ENCODE results near the gene RAB24. TPM values are rescaled to one million over a fixed set of nuclear protein-coding genes. Genes with fewer than 3 reads are reported as not detected.

Gene RAB24
- total RNA-seq, 1 experiment from 2014 or later: 40.3 TPM

- Histone ChIP-seq H3K4me2 (ENCODE audit: low read length) (peak overlapping the region; percentile 96), H4K20me1 (ENCODE audit: low read length) (0 out of 2 replicates have a peak, but pooled peaks cover 6% of the 10 kb centered on the region), H3K79me2 (ENCODE audit: low read length) (peaks cover 64% of the 10 kb centered on the region), H3K4me1 (ENCODE audit: insufficient read depth, low read length) (peaks cover 36% of the 10 kb centered on the region), H2AFZ (ENCODE audit: low read length) (no peak overlapping the region), H3F3A (ENCODE audit: low read length, unreplicated experiment) (peaks cover 8% of the 10 kb centered on the region), H3K27ac (ENCODE audit: low read length) (no peak overlapping the region), H3K4me3 (ENCODE audit: low read length) (peak overlapping the region; percentile 93), H3K9me2 (replicated peaks; ENCODE audit: low read length) (no peaks in the 10 kb centered on the region), H3K27me3 (ENCODE audit: low read length) (no peaks in the 10 kb centered on the region), H3K9ac (ENCODE audit: low read length) (no peak overlapping the region), H3K9me3 (ENCODE audit: low read length) (no peaks in the 10 kb centered on the region), H3K36me3 (ENCODE audit: low read depth, low read length) (peaks cover 6% of the 10 kb centered on the region; the same call in 1 of the 2 replicates)
- BruUV-seq (replicated peaks): no TSS peak
- ATAC-seq: no peak
- intact Hi-C loops (cut with micrococcal nuclease): loop anchor here (1.0 kb wide), 1 partner anchor 31 kb away; no protein-coding TSS in a partner anchor
- no peak for DNase-seq
- TF ChIP-seq EZH2phosphoT487 (IDR thresholded peaks at IDR 0.05; ENCODE audit: borderline replicate concordance, low read length) (no peak), EZH2 (IDR thresholded peaks at IDR 0.05; ENCODE audit: low read length, unreplicated experiment) (no peak), CTCF (conservative IDR thresholded peaks at IDR 0.05; ENCODE audit: low read depth, low read length) (no peak)
- ChIA-PET POLR2A (ENCODE audit: unreplicated experiment) (no interaction called here), CTCF (no interaction called here)
Measured at GRCh38 chr5:177349762-177350161, 46.2 kb upstream of the RAB24 start.

GRCh38 chr5:177349362-177349647, 45.8 kb upstream of the RAB24 start:
- ATAC-seq: no peak
- Histone ChIP-seq H3K4me3 (ENCODE audit: low read length) (peak overlapping the region; percentile 93), H3K4me1 (ENCODE audit: insufficient read depth, low read length) (peaks cover 36% of the 10 kb centered on the region), H3K9me2 (replicated peaks; ENCODE audit: low read length) (no peaks in the 10 kb centered on the region), H3K9me3 (ENCODE audit: low read length) (no peaks in the 10 kb centered on the region), H4K20me1 (ENCODE audit: low read length) (0 out of 2 replicates have a peak, but pooled peaks cover 6% of the 10 kb centered on the region), H2AFZ (ENCODE audit: low read length) (no peak overlapping the region), H3K4me2 (ENCODE audit: low read length) (peak overlapping the region; percentile 96), H3K27me3 (ENCODE audit: low read length) (no peaks in the 10 kb centered on the region), H3K79me2 (ENCODE audit: low read length) (peaks cover 69% of the 10 kb centered on the region), H3K9ac (ENCODE audit: low read length) (no peak overlapping the region), H3K27ac (ENCODE audit: low read length) (no peak overlapping the region), H3F3A (ENCODE audit: low read length, unreplicated experiment) (peaks cover 8% of the 10 kb centered on the region), H3K36me3 (ENCODE audit: low read depth, low read length) (peaks cover 6% of the 10 kb centered on the region; the same call in 1 of the 2 replicates)
- CTCF ChIA-PET: interaction anchor here (0.8 to 1.5 kb wide), 4 partner anchors 21 to 108 kb away, joined by 3 to 9 read pairs (median 4); no protein-coding TSS in a partner anchor
- TF ChIP-seq EZH2 (IDR thresholded peaks at IDR 0.05; ENCODE audit: low read length, unreplicated experiment) (no peak), EZH2phosphoT487 (IDR thresholded peaks at IDR 0.05; ENCODE audit: borderline replicate concordance, low read length) (no peak), CTCF (conservative IDR thresholded peaks at IDR 0.05; ENCODE audit: low read depth, low read length) (no peak)
- DNase-seq: no peak
- intact Hi-C loops (cut with micrococcal nuclease): loop anchor here (1.0 kb wide), 1 partner anchor 31 kb away; no protein-coding TSS in a partner anchor
- no TSS peak for BruUV-seq (replicated peaks)
- POLR2A ChIA-PET (ENCODE audit: unreplicated experiment): interaction anchor here (0.6 kb wide), 1 partner anchor 21 kb away, joined by 4 read pairs; no protein-coding TSS in a partner anchor

GRCh38 chr5:177347699-177348098, 44.2 kb upstream of the RAB24 start:
- H3K27me3 ChIP-seq (ENCODE audit: low read length): no peaks in the 10 kb centered on the region
- H2AFZ ChIP-seq (ENCODE audit: low read length): no peak overlapping the region
- peaks cover 36% of the 10 kb centered on the region for H3K4me1 ChIP-seq (ENCODE audit: insufficient read depth, low read length)
- peak overlapping the region; percentile 96 for H3K4me2 ChIP-seq (ENCODE audit: low read length)
- H3K4me3 ChIP-seq (ENCODE audit: low read length): 0 out of 2 replicates have a peak overlapping the region, but pooled peaks have one; percentile 27
- H4K20me1 ChIP-seq (ENCODE audit: low read length): 0 out of 2 replicates have a peak, but pooled peaks cover 6% of the 10 kb centered on the region
- no peaks in the 10 kb centered on the region for H3K9me3 ChIP-seq (ENCODE audit: low read length)
- peaks cover 8% of the 10 kb centered on the region for H3F3A ChIP-seq (ENCODE audit: low read length, unreplicated experiment)
- ChIA-PET POLR2A (ENCODE audit: unreplicated experiment) (no interaction called here), CTCF (interaction anchor here (0.6 kb wide), 1 partner anchor 79 kb away, joined by 10 read pairs; the partner anchor contains the start of gene GRK6)
- TF ChIP-seq EZH2 (IDR thresholded peaks at IDR 0.05; ENCODE audit: low read length, unreplicated experiment) (no peak), CTCF (conservative IDR thresholded peaks at IDR 0.05; ENCODE audit: low read depth, low read length) (no peak), EZH2phosphoT487 (IDR thresholded peaks at IDR 0.05; ENCODE audit: borderline replicate concordance, low read length) (no peak)
- ATAC-seq: no peak
- no peak for DNase-seq
- H3K79me2 ChIP-seq (ENCODE audit: low read length): peaks cover 84% of the 10 kb centered on the region
- no peak overlapping the region for H3K27ac ChIP-seq (ENCODE audit: low read length)
- peaks cover 10% of the 10 kb centered on the region; the same call in 1 of the 2 replicates for H3K36me3 ChIP-seq (ENCODE audit: low read depth, low read length)
- H3K9me2 ChIP-seq (replicated peaks; ENCODE audit: low read length): no peaks in the 10 kb centered on the region
- no TSS peak for BruUV-seq (replicated peaks)
- intact Hi-C loops (cut with micrococcal nuclease): no loop called here
- no peak overlapping the region for H3K9ac ChIP-seq (ENCODE audit: low read length)

All from PC-3 (cell line).